Stomach (tissue), 4 donors: ENCODE results near the gene TBL3.

Source experiments
- CTCF ChIP-seq, 7 experiments: fragments of 450-650 bp in 4 of 7; fragments of 200-600 bp in 3 of 7; sonication (generic) in 3 of 7; IDR thresholded peaks; one replicate each; pipeline ENCODE4 v1.5.1; 2016 to 2019; ENCODE audit warnings: antibody characterized with exemption in 7 of 7, control low read depth in 2 of 7, mild to moderate bottlenecking in 1 of 7
- EP300 ChIP-seq: sonication (generic); formaldehyde crosslinking; IDR thresholded peaks from one replicate; pipeline ENCODE4 v1.6.1; 2017; ENCODE audit warnings: antibody characterized with exemption
- POLR2A ChIP-seq, 4 donors: fragments of 450-650 bp; IDR thresholded peaks; one replicate each; pipeline ENCODE4 v1.6.1; 2016; ENCODE audit warnings: antibody characterized with exemption in 4 of 4, control low read depth in 2 of 4, mild to moderate bottlenecking in 1 of 4, moderate library complexity in 1 of 4
- POLR2AphosphoS5 ChIP-seq, 3 donors: sonication (generic); formaldehyde crosslinking; IDR thresholded peaks; one replicate each; pipeline ENCODE4 v1.6.1; 2016; ENCODE audit warnings: antibody characterized with exemption in 3 of 3

- TF ChIP-seq POLR2AphosphoS5 (IDR thresholded peaks at IDR 0.05) (no peak), CTCF (IDR thresholded peaks at IDR 0.05) (no peak), POLR2A (IDR thresholded peaks at IDR 0.05) (no peak), EP300 (no peak)
Observed at GRCh38 chr16:1990101-1990350, 18.2 kb downstream of the TBL3 start.
